Muscle of arm (tissue), 12 donors: ENCODE results near the gene CRB3. TPM values are rescaled to one million over a fixed set of nuclear protein-coding genes. Genes with fewer than 3 reads are reported as not detected.

ENCODE experiments used
- DNase-seq: peaks from one replicate; pipeline ENCODE4 v3.0.0-alpha.2; 2013
- polyA plus RNA-seq, 12 donors: library from polyadenylated mRNA; unstranded; fragments of 120-200 nt; gene quantifications; one replicate each; pipeline ENCODE4 v1.2.1, GENCODE V29; 2013; ENCODE audit not compliant: insufficient read length in 12 of 12

CRB3 gene
- polyA plus RNA-seq, 12 donors, result 0.17 to 18.2 (median 0.55) TPM; not detected in 5

- DNase-seq, result peak; percentile 98
These were observed 3.8 kb upstream of the CRB3 start for GRCh38 chr19:6460099-6460884.

GRCh38 chr19:6465006-6465405, 935 bp downstream of the CRB3 start:
- no peak for DNase-seq

- no peak for DNase-seq
These were observed 1.6 kb downstream of the CRB3 start for GRCh38 chr19:6465663-6466062.

GRCh38 chr19:6466526-6467248, 2.6 kb downstream of the CRB3 start:
- no peak for DNase-seq

GRCh38 chr19:6467384-6467783, 3.3 kb downstream of the CRB3 start:
- DNase-seq, result no peak

GRCh38 chr19:6470173-6470572, 6.1 kb downstream of the CRB3 start:
- DNase-seq, result no peak

- DNase-seq, result no peak
These were observed 7.0 kb downstream of the CRB3 start for GRCh38 chr19:6471076-6471475.

GRCh38 chr19:6472713-6473112, 8.6 kb downstream of the CRB3 start:
- DNase-seq, result no peak

GRCh38 chr19:6473647-6474046, 9.6 kb downstream of the CRB3 start:
- no peak for DNase-seq

GRCh38 chr19:6475321-6476108, 11.4 kb downstream of the CRB3 start:
- DNase-seq, result no peak

- DNase-seq, result no peak
These were observed 12.3 kb downstream of the CRB3 start for GRCh38 chr19:6476155-6476895.

GRCh38 chr19:6476896-6477431, 12.9 kb downstream of the CRB3 start:
- DNase-seq, result no peak

- DNase-seq, result no peak
These were observed 14.7 kb downstream of the CRB3 start for GRCh38 chr19:6478815-6479214.

- DNase-seq, result no peak
These were observed 15.8 kb downstream of the CRB3 start for GRCh38 chr19:6479836-6480398.

GRCh38 chr19:6480848-6481415, 16.9 kb downstream of the CRB3 start:
- no peak for DNase-seq

GRCh38 chr19:6481541-6482342, 17.7 kb downstream of the CRB3 start, which contains the start of gene DENND1C:
DENND1C (minus strand) TSS chr19:6481787; CDS start chr19:6481695, 92 bp downstream.
- DNase-seq, result no peak

GRCh38 chr19:6482343-6482686, 18.2 kb downstream of the CRB3 start:
- no peak for DNase-seq

GRCh38 chr19:6483235-6483634, 19.2 kb downstream of the CRB3 start:
- DNase-seq, result no peak

- no peak for DNase-seq
These were observed 20.2 kb downstream of the CRB3 start for GRCh38 chr19:6484230-6484629.

GRCh38 chr19:6484831-6485230, 20.8 kb downstream of the CRB3 start:
- no peak for DNase-seq
